Upper lobe of right lung (tissue), 1 donor: ENCODE data around the gene GALNT12. TPM values are rescaled to one million over a fixed set of nuclear protein-coding genes. Genes with fewer than 3 reads are reported as not detected.

Experiments
- ATAC-seq: fragments of 200-7000 bp; cut with Tn5 transposase; one replicate; pipeline ENCODE4 v1.9.1; 2020; ENCODE audit warnings: mild to moderate bottlenecking, moderate library complexity
- DNase-seq: peaks from one replicate; pipeline ENCODE4 v3.0.0-alpha.2; 2020
- H3K27ac ChIP-seq: fragments of 200-600 bp; one replicate; pipeline ENCODE4 v1.8.0; 2022
- H3K27me3 ChIP-seq: fragments of 200-600 bp; one replicate; pipeline ENCODE4 v1.8.0; 2022; ENCODE audit warnings: mild to moderate bottlenecking
- H3K36me3 ChIP-seq: fragments of 200-600 bp; one replicate; pipeline ENCODE4 v1.8.0; 2022
- H3K4me1 ChIP-seq: fragments of 200-600 bp; one replicate; pipeline ENCODE4 v1.8.0; 2022
- H3K4me3 ChIP-seq: fragments of 200-600 bp; one replicate; pipeline ENCODE4 v1.8.0; 2022; ENCODE audit warnings: mild to moderate bottlenecking
- H3K9me3 ChIP-seq: fragments of 200-600 bp; one replicate; pipeline ENCODE4 v1.8.0; 2022
- intact Hi-C: fragments of 100-400 bp; cut with DNase I; formaldehyde crosslinking; loops from one replicate; pipeline ENCODE4 v1.11.0; 2022
- total RNA-seq: library from RNA; stranded (reverse); fragmentation: NEBNext Ultra II Directional; extraction: Animal tissue kit (Norgen Biotek cat#: 25700); gene quantifications from one replicate; pipeline ENCODE4 v1.2.1, GENCODE V29; 2021
- TF ChIP-seq, protein P1 (sequence below): fragments of 200-600 bp; IDR thresholded peaks from one replicate; pipeline ENCODE4 v1.8.0; 2022; ENCODE audit warnings: antibody characterized with exemption
- donor health status: DM: no; HTN: yes; CAD: no; lungs with severe emphysema.

GALNT12 gene
- total RNA-seq, 1 donor from 2014 or later: 28.3 TPM

DNA sequence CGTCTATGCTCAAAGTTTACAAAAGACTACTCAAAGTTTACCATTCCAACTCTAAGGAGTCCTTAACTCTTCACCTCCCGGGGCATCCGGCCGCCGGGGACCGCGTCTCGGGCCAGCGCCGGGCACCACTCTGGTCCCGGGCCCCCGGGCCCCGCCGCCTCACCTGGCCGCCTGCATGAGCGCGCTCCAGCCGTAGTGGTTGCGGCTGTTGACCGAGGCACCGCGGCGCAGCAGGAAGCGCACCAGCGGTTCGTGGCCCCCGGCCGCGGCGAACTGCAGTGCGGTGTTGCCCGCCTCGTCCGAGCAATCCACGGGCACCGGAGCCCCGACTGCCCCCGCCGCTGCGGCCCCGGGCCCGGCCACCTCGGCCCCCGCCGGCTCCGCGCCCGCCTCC, 11.5 kb upstream of the GALNT12 start:
- Histone ChIP-seq H3K4me3 (peak overlapping the region; percentile 72), H3K9me3 (no peaks in the 10 kb centered on the region), H3K4me1 (peaks cover 17% of the 10 kb centered on the region), H3K27ac (peak overlapping the region; percentile 71), H3K36me3 (no peaks in the 10 kb centered on the region), H3K27me3 (no peaks in the 10 kb centered on the region)
- DNase-seq: peak; percentile 77
- intact Hi-C loops: no loop called here
- peak; percentile 32 for ATAC-seq
- TF ChIP-seq, protein P1, sequence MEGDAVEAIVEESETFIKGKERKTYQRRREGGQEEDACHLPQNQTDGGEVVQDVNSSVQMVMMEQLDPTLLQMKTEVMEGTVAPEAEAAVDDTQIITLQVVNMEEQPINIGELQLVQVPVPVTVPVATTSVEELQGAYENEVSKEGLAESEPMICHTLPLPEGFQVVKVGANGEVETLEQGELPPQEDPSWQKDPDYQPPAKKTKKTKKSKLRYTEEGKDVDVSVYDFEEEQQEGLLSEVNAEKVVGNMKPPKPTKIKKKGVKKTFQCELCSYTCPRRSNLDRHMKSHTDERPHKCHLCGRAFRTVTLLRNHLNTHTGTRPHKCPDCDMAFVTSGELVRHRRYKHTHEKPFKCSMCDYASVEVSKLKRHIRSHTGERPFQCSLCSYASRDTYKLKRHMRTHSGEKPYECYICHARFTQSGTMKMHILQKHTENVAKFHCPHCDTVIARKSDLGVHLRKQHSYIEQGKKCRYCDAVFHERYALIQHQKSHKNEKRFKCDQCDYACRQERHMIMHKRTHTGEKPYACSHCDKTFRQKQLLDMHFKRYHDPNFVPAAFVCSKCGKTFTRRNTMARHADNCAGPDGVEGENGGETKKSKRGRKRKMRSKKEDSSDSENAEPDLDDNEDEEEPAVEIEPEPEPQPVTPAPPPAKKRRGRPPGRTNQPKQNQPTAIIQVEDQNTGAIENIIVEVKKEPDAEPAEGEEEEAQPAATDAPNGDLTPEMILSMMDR: no peak

DNA sequence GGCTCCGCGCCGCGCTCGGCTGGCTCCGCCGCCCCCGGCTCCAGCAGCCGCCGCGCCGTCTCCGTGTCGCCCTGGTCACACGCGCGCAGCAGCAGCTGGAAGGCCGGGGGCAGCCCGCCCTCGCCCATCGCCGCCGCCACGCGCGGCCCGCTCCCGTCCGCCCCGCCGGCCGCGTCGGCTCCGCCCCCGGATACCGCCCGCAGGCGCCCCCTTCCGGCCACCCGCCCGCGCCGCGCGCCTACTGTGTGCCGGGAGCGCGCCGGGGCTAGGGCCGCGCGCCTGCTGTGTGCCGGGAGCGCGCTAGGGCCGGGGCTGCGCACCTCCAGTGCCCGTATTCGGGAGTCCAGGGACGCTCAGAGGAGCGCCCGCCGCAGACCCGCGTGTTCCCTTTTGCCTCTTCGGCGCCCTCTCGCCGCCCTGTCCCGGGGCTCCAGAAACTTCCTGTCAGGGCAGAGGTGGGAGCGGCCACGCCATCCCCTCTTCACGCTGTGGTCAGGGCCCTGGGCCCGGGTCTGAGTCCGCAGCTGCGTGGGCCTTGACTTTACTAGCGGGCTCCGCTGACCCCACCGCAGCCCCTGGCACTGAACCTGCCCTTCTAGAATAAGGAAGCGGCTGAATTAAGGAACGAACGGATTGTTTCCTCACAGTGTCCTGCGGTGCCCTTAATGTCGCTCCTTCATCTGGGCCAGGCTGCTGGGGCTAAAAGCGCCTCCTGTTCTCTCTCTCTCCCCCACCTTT, 10.9 kb upstream of the GALNT12 start, which contains the start of gene ANKS6:
Gene ANKS6, minus strand, starts transcription at position 192 of the 738 bp plus-strand sequence. Its CDS starts 64 bp downstream, at position 128.
- ATAC-seq (peak; percentile 96), DNase-seq (peak; percentile 93)
- Histone ChIP-seq H3K4me1 (peaks cover 11% of the 10 kb centered on the region), H3K9me3 (no peaks in the 10 kb centered on the region), H3K27me3 (no peaks in the 10 kb centered on the region), H3K4me3 (peak within 1 kb of the TSS; percentile 73), H3K27ac (peak within 1 kb of the TSS; percentile 81), H3K36me3 (no peaks in the 10 kb centered on the region)
- intact Hi-C loops: no loop called here
- TF ChIP-seq, protein P1: peak; percentile 34

DNA sequence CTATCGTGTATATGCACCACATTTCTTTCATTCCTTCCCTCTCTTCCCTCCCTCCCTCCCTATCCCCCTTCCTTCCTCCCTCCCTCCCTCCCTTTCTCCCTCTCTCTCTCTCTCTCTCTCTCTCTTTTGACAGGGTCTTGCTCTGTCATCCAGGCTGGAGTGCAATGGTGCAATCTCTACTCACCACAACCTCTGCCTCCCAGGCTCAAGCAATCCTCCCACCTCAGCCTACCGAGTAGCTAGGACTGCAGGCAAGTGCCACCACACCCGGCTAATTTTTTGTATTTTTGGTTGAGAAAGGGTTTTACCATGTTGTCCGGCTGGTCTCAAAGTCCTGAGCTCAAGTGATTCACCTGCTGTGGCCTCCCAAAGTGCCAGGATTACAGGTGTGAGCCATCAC, 10.0 kb upstream of the GALNT12 start:
- intact Hi-C loops: no loop called here
- H3K27ac ChIP-seq: no peak overlapping the region
- H3K27me3 ChIP-seq: no peaks in the 10 kb centered on the region
- no peak for DNase-seq
- H3K36me3 ChIP-seq: no peaks in the 10 kb centered on the region
- H3K4me3 ChIP-seq: no peak overlapping the region
- TF ChIP-seq, protein P1: no peak
- H3K4me1 ChIP-seq: peaks cover 8% of the 10 kb centered on the region
- no peak for ATAC-seq
- no peaks in the 10 kb centered on the region for H3K9me3 ChIP-seq

DNA sequence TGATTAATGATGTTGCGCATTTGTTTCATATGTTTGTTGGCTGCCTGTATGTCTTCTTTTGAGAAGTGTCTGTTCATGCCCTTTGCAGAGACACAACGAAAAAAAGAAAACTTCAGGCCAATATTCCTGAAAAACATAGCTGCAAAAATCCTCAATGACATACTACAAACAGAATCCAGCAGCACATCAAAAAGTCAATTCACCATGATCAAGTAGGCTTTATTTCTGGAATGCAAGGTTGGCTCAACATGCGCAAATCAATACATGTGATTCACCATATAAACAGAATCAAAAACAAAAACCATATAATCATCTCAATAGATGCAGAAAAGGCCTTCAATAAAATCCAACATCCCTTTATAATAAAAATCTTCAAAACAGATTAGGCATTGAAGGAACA, 9.2 kb upstream of the GALNT12 start:
- intact Hi-C loops: no loop called here
- ATAC-seq: no peak
- TF ChIP-seq, protein P1: no peak
- H3K4me3 ChIP-seq: no peak overlapping the region
- no peak overlapping the region for H3K27ac ChIP-seq
- peaks cover 8% of the 10 kb centered on the region for H3K4me1 ChIP-seq
- H3K9me3 ChIP-seq: no peaks in the 10 kb centered on the region
- no peak for DNase-seq
- H3K36me3 ChIP-seq: no peaks in the 10 kb centered on the region
- H3K27me3 ChIP-seq: no peaks in the 10 kb centered on the region

DNA sequence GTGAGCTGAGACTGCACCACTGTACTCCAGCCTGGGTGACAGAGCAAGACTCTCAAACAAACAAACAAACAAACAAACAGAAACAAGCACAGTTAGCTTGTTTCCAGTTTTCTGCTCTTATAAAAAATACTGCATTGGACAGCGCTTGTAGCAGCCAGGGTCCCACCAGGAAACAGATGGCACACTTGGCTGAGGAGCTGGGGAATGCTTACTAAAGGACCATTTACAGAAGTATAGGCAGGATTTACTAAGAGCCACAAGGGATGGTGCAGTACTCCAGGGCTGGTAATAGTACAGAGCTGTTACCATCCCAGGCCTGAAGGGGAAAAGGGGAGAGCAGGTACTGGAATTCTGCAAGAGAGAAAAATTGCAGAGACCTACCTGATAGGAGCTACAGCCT, 5.9 kb upstream of the GALNT12 start:
- no peak overlapping the region for H3K4me3 ChIP-seq
- H3K9me3 ChIP-seq: no peaks in the 10 kb centered on the region
- H3K4me1 ChIP-seq: no peaks in the 10 kb centered on the region
- TF ChIP-seq, protein P1: no peak
- H3K36me3 ChIP-seq: no peaks in the 10 kb centered on the region
- DNase-seq (no peak), ATAC-seq (no peak)
- intact Hi-C loops: no loop called here
- H3K27me3 ChIP-seq: no peaks in the 10 kb centered on the region
- H3K27ac ChIP-seq: no peak overlapping the region
